ENCODE measurements around the gene BNC2.

DNA sequence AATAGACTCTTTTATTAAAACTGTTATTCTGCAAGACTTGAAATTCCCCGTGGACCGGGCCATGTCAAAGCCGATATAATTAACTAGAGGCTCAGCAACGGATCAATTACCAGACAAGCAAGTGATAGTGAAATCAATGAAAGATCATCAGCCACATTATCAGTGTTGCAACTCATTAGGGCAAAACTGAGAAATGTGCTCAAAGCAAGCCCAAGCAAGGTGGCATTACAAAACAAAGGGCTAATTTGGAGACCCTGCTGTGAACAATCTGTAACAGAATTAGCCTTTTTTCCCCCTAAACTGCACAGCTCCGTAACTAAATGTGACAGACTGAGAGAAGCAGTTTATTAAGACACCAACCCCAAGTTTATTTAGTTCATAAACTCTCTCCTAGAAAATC lies 140.3 kb downstream of the BNC2 start:
- TF ChIP-seq, protein P1, sequence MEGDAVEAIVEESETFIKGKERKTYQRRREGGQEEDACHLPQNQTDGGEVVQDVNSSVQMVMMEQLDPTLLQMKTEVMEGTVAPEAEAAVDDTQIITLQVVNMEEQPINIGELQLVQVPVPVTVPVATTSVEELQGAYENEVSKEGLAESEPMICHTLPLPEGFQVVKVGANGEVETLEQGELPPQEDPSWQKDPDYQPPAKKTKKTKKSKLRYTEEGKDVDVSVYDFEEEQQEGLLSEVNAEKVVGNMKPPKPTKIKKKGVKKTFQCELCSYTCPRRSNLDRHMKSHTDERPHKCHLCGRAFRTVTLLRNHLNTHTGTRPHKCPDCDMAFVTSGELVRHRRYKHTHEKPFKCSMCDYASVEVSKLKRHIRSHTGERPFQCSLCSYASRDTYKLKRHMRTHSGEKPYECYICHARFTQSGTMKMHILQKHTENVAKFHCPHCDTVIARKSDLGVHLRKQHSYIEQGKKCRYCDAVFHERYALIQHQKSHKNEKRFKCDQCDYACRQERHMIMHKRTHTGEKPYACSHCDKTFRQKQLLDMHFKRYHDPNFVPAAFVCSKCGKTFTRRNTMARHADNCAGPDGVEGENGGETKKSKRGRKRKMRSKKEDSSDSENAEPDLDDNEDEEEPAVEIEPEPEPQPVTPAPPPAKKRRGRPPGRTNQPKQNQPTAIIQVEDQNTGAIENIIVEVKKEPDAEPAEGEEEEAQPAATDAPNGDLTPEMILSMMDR (IDR thresholded peaks at IDR 0.05; ENCODE audit: insufficient read depth, low read length), result no peak
- no peak for TF ChIP-seq POLR2AphosphoS5 (IDR thresholded peaks at IDR 0.05; ENCODE audit: low read depth)
- TF ChIP-seq SPI1 (IDR thresholded peaks at IDR 0.05; ENCODE audit: borderline replicate concordance, low read depth), result no peak
- TF ChIP-seq REST (IDR thresholded peaks at IDR 0.05; ENCODE audit: insufficient replicate concordance, low read depth), result no peak
- no peak for TF ChIP-seq GABPA (IDR thresholded peaks at IDR 0.05; ENCODE audit: low read depth)
